Measurements from ENCODE around the gene OR4N5.
"Not testable (repeated sequence)": the region's sequence is repeated elsewhere in the genome, so short reads cannot be mapped to it uniquely, and the experiment has no call there.

The OR4N5 gene

GRCh38 chr14:20138520-20138919 lies at the start of gene OR4N5:
TSS of gene OR4N5 (plus strand) at chr14:20138820. CDS start at chr14:20143736, 4,916 bp downstream.
- no peak for DNase-seq (ENCODE audit: low read depth)

- DNase-seq (ENCODE audit: low read depth) = no peak
These were observed 46.6 kb upstream of the OR4N5 start for GRCh38 chr14:20092050-20092449.

GRCh38 chr14:20093442-20093841 lies 45.2 kb upstream of the OR4N5 start:
- no peak for DNase-seq (ENCODE audit: low read depth)

GRCh38 chr14:20098926-20099770 lies 39.5 kb upstream of the OR4N5 start:
- DNase-seq (ENCODE audit: low read depth) = not testable (repeated sequence)

GRCh38 chr14:20110438-20110837 lies 28.2 kb upstream of the OR4N5 start, which contains the start of gene OR4K17:
TSS of gene OR4K17 (plus strand) at chr14:20110739. CDS start at chr14:20117500, 6,761 bp downstream.
- DNase-seq (ENCODE audit: low read depth) = no peak

GRCh38 chr14:20112321-20112720 lies 26.3 kb upstream of the OR4N5 start:
- no peak for DNase-seq (ENCODE audit: low read depth)

GRCh38 chr14:20116748-20117147 lies 21.9 kb upstream of the OR4N5 start:
- no peak for DNase-seq (ENCODE audit: low read depth)

GRCh38 chr14:20118795-20119194 lies 19.8 kb upstream of the OR4N5 start:
- no peak for DNase-seq (ENCODE audit: low read depth)

GRCh38 chr14:20143911-20144310 lies 5.3 kb downstream of the OR4N5 start:
- DNase-seq (ENCODE audit: low read depth) = no peak

GRCh38 chr14:20144820-20145219 lies 6.2 kb downstream of the OR4N5 start:
- DNase-seq (ENCODE audit: low read depth) = no peak

- DNase-seq (ENCODE audit: low read depth) = no peak
These were observed 25.8 kb downstream of the OR4N5 start for GRCh38 chr14:20164462-20164861.

- DNase-seq (ENCODE audit: low read depth) = no peak
These were observed 28.5 kb downstream of the OR4N5 start for GRCh38 chr14:20167091-20167490.

GRCh38 chr14:20169852-20170251 lies 31.2 kb downstream of the OR4N5 start:
- peak; percentile 6 for DNase-seq (ENCODE audit: low read depth)

- DNase-seq (ENCODE audit: low read depth) = not testable (repeated sequence)
These were observed 35.6 kb downstream of the OR4N5 start for GRCh38 chr14:20174205-20174604.

GRCh38 chr14:20176330-20176729 lies 37.7 kb downstream of the OR4N5 start:
- no peak for DNase-seq (ENCODE audit: low read depth)

- DNase-seq (ENCODE audit: low read depth) = no peak
These were observed 38.9 kb downstream of the OR4N5 start for GRCh38 chr14:20177433-20177974.

GRCh38 chr14:20179218-20179617 lies 40.6 kb downstream of the OR4N5 start:
- DNase-seq (ENCODE audit: low read depth) = no peak

- DNase-seq (ENCODE audit: low read depth) = no peak
These were observed 41.3 kb downstream of the OR4N5 start for GRCh38 chr14:20179880-20180279.

GRCh38 chr14:20180486-20180885 lies 41.9 kb downstream of the OR4N5 start:
- DNase-seq (ENCODE audit: low read depth) = no peak

GRCh38 chr14:20184181-20184580 lies 45.6 kb downstream of the OR4N5 start:
- no peak for DNase-seq (ENCODE audit: low read depth)

GRCh38 chr14:20190596-20190995 lies 52.0 kb downstream of the OR4N5 start, which contains the start of gene OR11G2:
TSS of gene OR11G2 (plus strand) at chr14:20190896. CDS start at chr14:20197438, 6,542 bp downstream.
- DNase-seq (ENCODE audit: low read depth) = no peak

- no peak for DNase-seq (ENCODE audit: low read depth)
These were observed 52.8 kb downstream of the OR4N5 start for GRCh38 chr14:20191396-20191795.

GRCh38 chr14:20194101-20194500 lies 55.5 kb downstream of the OR4N5 start:
- DNase-seq (ENCODE audit: low read depth) = no peak

All from iris pigment epithelial cell (primary cell).